Sigmoid colon (tissue), 7 donors: ENCODE data around the gene HEPHL1. TPM values are rescaled to one million over a fixed set of nuclear protein-coding genes. Genes with fewer than 3 reads are reported as not detected.

Experiments
- DNase-seq: peaks from one replicate; pipeline ENCODE4 v3.0.0-alpha.2; 2019
- H3K27ac ChIP-seq, 4 donors: fragments of 200-600 bp; sonication (generic); one replicate each; pipeline ENCODE4 v1.5.1; 2016 to 2019; ENCODE audit warnings: mild to moderate bottlenecking in 1 of 4
- H3K27me3 ChIP-seq, 3 donors: fragments of 200-600 bp; sonication (generic); one replicate each; pipeline ENCODE4 v1.5.1; 2019; ENCODE audit warnings: mild to moderate bottlenecking in 1 of 3
- H3K36me3 ChIP-seq, 4 donors: fragments of 200-600 bp; sonication (generic); one replicate each; pipeline ENCODE4 v1.5.1; 2016 to 2019
- H3K4me1 ChIP-seq, 4 donors: fragments of 200-600 bp; sonication (generic); one replicate each; pipeline ENCODE4 v1.5.1; 2017 to 2019
- H3K4me3 ChIP-seq, 4 donors: fragments of 200-600 bp; sonication (generic); one replicate each; pipeline ENCODE4 v1.5.1; 2017 to 2019; ENCODE audit warnings: mild to moderate bottlenecking in 2 of 4, moderate library complexity in 1 of 4
- H3K9me3 ChIP-seq, 4 donors: fragments of 200-600 bp in 3 of 4; sonication (generic) in 3 of 4; one replicate each; pipeline versions ENCODE4 v1.5.1 to v1.6.1; 2013 to 2019
- CTCF ChIP-seq, 4 experiments: fragments of 450-650 bp in 3 of 4; fragments of 200-600 bp in 1 of 4; IDR thresholded peaks; one replicate each; pipeline ENCODE4 v1.5.1; 2016 to 2019; ENCODE audit warnings: antibody characterized with exemption in 4 of 4, mild to moderate bottlenecking in 3 of 4, moderate library complexity in 2 of 4
- EP300 ChIP-seq, 4 donors: sonication (generic); formaldehyde crosslinking; IDR thresholded peaks; one replicate each; pipeline ENCODE4 v1.6.1; 2017; ENCODE audit warnings: antibody characterized with exemption in 4 of 4
- POLR2A ChIP-seq, 2 donors: fragments of 450-650 bp; IDR thresholded peaks; one replicate each; pipeline ENCODE4 v1.6.1; 2016; ENCODE audit warnings: antibody characterized with exemption in 2 of 2, mild to moderate bottlenecking in 2 of 2, moderate library complexity in 2 of 2
- POLR2AphosphoS5 ChIP-seq, 4 donors: sonication (generic); formaldehyde crosslinking; IDR thresholded peaks; one replicate each; pipeline ENCODE4 v1.6.1; 2017; ENCODE audit warnings: antibody characterized with exemption in 4 of 4
- WGBS, 2 donors: extraction: QIAGEN DNeasy Blood & Tissue Kit; methylation state at CpG; one replicate each; pipeline ENCODE4 v1.1.7; 2013; 5-methylcytosine and 5-hydroxymethylcytosine counted together
- intact Hi-C: fragments of 100-400 bp; cut with DNase I; formaldehyde crosslinking; loops from one replicate; pipeline ENCODE4 v1.15.1; 2023
- polyA plus RNA-seq, 3 donors: library from polyadenylated mRNA; stranded (reverse); fragments of 200-250 nt; gene quantifications; one replicate each; pipeline ENCODE4 v1.2.3, GENCODE V29; 2013
- total RNA-seq, 4 donors: library from RNA; depleted of rRNA; stranded (reverse); fragments of >200 nt; gene quantifications; one replicate each; pipeline ENCODE4 v1.1.0, GENCODE V29; 2016
- donor health status: healthy with polysubstance abuse.
- donor health status: Bipolar disorder and iron deficiency.
- donor health status: healthy.

HEPHL1 gene
- total and polyA plus RNA-seq, 7 donors: not detected

- H3K36me3 ChIP-seq: no peaks in the 10 kb centered on the region
- 90 to 91% methylated on average over 2 of the region's 2 CpGs for WGBS, 2 donors
- TF ChIP-seq POLR2A (IDR thresholded peaks at IDR 0.05) (no peak), CTCF (IDR thresholded peaks at IDR 0.05) (no peak), EP300 (IDR thresholded peaks at IDR 0.05) (no peak), POLR2AphosphoS5 (IDR thresholded peaks at IDR 0.05) (no peak)
- H3K9me3 ChIP-seq: no peaks in the 10 kb centered on the region
- no peaks in the 10 kb centered on the region for H3K27me3 ChIP-seq
- no peak for DNase-seq
- H3K4me1 ChIP-seq: no peaks in the 10 kb centered on the region
- no peak overlapping the region for H3K4me3 ChIP-seq
- intact Hi-C loops: no loop called here
- no peak overlapping the region for H3K27ac ChIP-seq
Measured at GRCh38 chr11:94036096-94036495, 14.9 kb downstream of the HEPHL1 start.

- H3K36me3 ChIP-seq: no peaks in the 10 kb centered on the region
- no peaks in the 10 kb centered on the region for H3K4me1 ChIP-seq
- DNase-seq: no peak
- no peak for TF ChIP-seq CTCF (IDR thresholded peaks at IDR 0.05)
- TF ChIP-seq EP300 (IDR thresholded peaks at IDR 0.05): no peak
- no peak for TF ChIP-seq POLR2AphosphoS5 (IDR thresholded peaks at IDR 0.05)
- TF ChIP-seq POLR2A (IDR thresholded peaks at IDR 0.05): no peak
- H3K27ac ChIP-seq: no peak overlapping the region
- no peak overlapping the region for H3K4me3 ChIP-seq
- no peaks in the 10 kb centered on the region for H3K9me3 ChIP-seq
- 67 to 72% methylated on average over 3 of the region's 3 CpGs for WGBS, 2 donors
- intact Hi-C loops: loop anchor here (10.0 kb wide), 1 partner anchor 62 kb away; no protein-coding TSS in a partner anchor
- H3K27me3 ChIP-seq: no peaks in the 10 kb centered on the region
Measured at GRCh38 chr11:94043241-94043640, 22.1 kb downstream of the HEPHL1 start.

- intact Hi-C loops: loop anchor here (10.0 kb wide), 1 partner anchor 58 kb away; no protein-coding TSS in a partner anchor
- Histone ChIP-seq H3K9me3 (no peaks in the 10 kb centered on the region), H3K36me3 (no peaks in the 10 kb centered on the region), H3K27ac (no peak overlapping the region), H3K4me1 (no peaks in the 10 kb centered on the region), H3K27me3 (no peaks in the 10 kb centered on the region), H3K4me3 (no peak overlapping the region)
- DNase-seq: no peak
- no peak for TF ChIP-seq EP300 (IDR thresholded peaks at IDR 0.05)
- no peak for TF ChIP-seq POLR2AphosphoS5 (IDR thresholded peaks at IDR 0.05)
- no peak for TF ChIP-seq CTCF (IDR thresholded peaks at IDR 0.05)
- 25 to 71% methylated on average over 1 of the region's 1 CpG for WGBS, 2 donors
Measured at GRCh38 chr11:94046796-94047195, 25.6 kb downstream of the HEPHL1 start.

- Histone ChIP-seq H3K36me3 (no peaks in the 10 kb centered on the region), H3K27me3 (no peaks in the 10 kb centered on the region), H3K4me3 (no peak overlapping the region), H3K4me1 (no peaks in the 10 kb centered on the region), H3K9me3 (no peaks in the 10 kb centered on the region), H3K27ac (no peak overlapping the region)
- TF ChIP-seq POLR2A (IDR thresholded peaks at IDR 0.05) (no peak), EP300 (IDR thresholded peaks at IDR 0.05) (no peak)
- DNase-seq: no peak
- intact Hi-C loops: loop anchor here (10.0 kb wide), 1 partner anchor 57 kb away; no protein-coding TSS in a partner anchor
- 88 to 90% methylated on average over 2 of the region's 2 CpGs for WGBS, 2 donors
Measured at GRCh38 chr11:94048032-94048709, 27.0 kb downstream of the HEPHL1 start.

- intact Hi-C loops: loop anchor here (10.0 kb wide), 1 partner anchor 55 kb away; no protein-coding TSS in a partner anchor
- no peaks in the 10 kb centered on the region for H3K4me1 ChIP-seq
Measured at GRCh38 chr11:94049351-94049750, 28.2 kb downstream of the HEPHL1 start.

More at GRCh38 chr11:94049351-94049750, 28.2 kb downstream of the HEPHL1 start:
- no peak for TF ChIP-seq POLR2A (IDR thresholded peaks at IDR 0.05)
- TF ChIP-seq CTCF (IDR thresholded peaks at IDR 0.05): no peak
- no peak for TF ChIP-seq POLR2AphosphoS5 (IDR thresholded peaks at IDR 0.05)
- TF ChIP-seq EP300 (IDR thresholded peaks at IDR 0.05): no peak
- 64 to 80% methylated on average over 1 of the region's 1 CpG for WGBS, 2 donors
- H3K36me3 ChIP-seq: no peaks in the 10 kb centered on the region
- no peaks in the 10 kb centered on the region for H3K9me3 ChIP-seq
- no peak overlapping the region for H3K27ac ChIP-seq
- DNase-seq: no peak
- H3K27me3 ChIP-seq: no peaks in the 10 kb centered on the region
- H3K4me3 ChIP-seq: no peak overlapping the region
